ENCODE data around the gene S100A13.

- TF ChIP-seq CTCF (IDR thresholded peaks at IDR 0.05 in 2 of 3, conservative IDR thresholded peaks at IDR 0.05 in 1 of 3; ENCODE audit: control insufficient read depth in 2 of 3, extremely low read depth in 1 of 3, insufficient read depth in 1 of 3, low read depth in 3 of 3, low read length in 3 of 3): no peak
- TF ChIP-seq NFIC (IDR thresholded peaks at IDR 0.05; ENCODE audit: low read depth, low read length): no peak
- TF ChIP-seq BRCA1 (IDR thresholded peaks at IDR 0.05; ENCODE audit: low read depth, low read length): no peak
- TF ChIP-seq CBX5 (IDR thresholded peaks at IDR 0.05; ENCODE audit: low read depth): no peak
- TF ChIP-seq SUPT20H (IDR thresholded peaks at IDR 0.05; ENCODE audit: borderline replicate concordance, control insufficient read depth, low read depth, low read length): no peak
- no peak for TF ChIP-seq IRF3 (IDR thresholded peaks at IDR 0.05)
- TF ChIP-seq SUZ12 (IDR thresholded peaks at IDR 0.05; ENCODE audit: unreplicated experiment): no peak
- no peak for TF ChIP-seq TAF1 (IDR thresholded peaks at IDR 0.05; ENCODE audit: borderline replicate concordance, low read depth, low read length)
- TF ChIP-seq ATF3 (IDR thresholded peaks at IDR 0.05; ENCODE audit: borderline replicate concordance, extremely low read depth, low read depth, low read length): no peak
- TF ChIP-seq ATF7 (IDR thresholded peaks at IDR 0.05; ENCODE audit: low read depth): no peak
- no peak for TF ChIP-seq SPI1 (IDR thresholded peaks at IDR 0.05; ENCODE audit: borderline replicate concordance, insufficient read depth, low read depth, low read length)
- no peak for TF ChIP-seq E2F4 (IDR thresholded peaks at IDR 0.05; ENCODE audit: low read depth, low read length)
- no peak for TF ChIP-seq POLR2A (IDR thresholded peaks at IDR 0.05; ENCODE audit: low read depth, low read length)
- no peak for TF ChIP-seq CEBPB (IDR thresholded peaks at IDR 0.05; ENCODE audit: borderline replicate concordance in 1 of 2, low read depth in 2 of 2, low read length in 2 of 2)
These were observed 38.8 kb downstream of the S100A13 start for GRCh38 chr1:153588482-153588881.
